Measurements from ENCODE around the gene LPP. TPM values are rescaled to one million over a fixed set of nuclear protein-coding genes. Genes with fewer than 3 reads are reported as not detected.

Gene LPP
- total RNA-seq, 1 donor from 2014 or later, result 93.9 TPM

- TF ChIP-seq, protein P1, sequence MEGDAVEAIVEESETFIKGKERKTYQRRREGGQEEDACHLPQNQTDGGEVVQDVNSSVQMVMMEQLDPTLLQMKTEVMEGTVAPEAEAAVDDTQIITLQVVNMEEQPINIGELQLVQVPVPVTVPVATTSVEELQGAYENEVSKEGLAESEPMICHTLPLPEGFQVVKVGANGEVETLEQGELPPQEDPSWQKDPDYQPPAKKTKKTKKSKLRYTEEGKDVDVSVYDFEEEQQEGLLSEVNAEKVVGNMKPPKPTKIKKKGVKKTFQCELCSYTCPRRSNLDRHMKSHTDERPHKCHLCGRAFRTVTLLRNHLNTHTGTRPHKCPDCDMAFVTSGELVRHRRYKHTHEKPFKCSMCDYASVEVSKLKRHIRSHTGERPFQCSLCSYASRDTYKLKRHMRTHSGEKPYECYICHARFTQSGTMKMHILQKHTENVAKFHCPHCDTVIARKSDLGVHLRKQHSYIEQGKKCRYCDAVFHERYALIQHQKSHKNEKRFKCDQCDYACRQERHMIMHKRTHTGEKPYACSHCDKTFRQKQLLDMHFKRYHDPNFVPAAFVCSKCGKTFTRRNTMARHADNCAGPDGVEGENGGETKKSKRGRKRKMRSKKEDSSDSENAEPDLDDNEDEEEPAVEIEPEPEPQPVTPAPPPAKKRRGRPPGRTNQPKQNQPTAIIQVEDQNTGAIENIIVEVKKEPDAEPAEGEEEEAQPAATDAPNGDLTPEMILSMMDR (conservative IDR thresholded peaks at IDR 0.05; ENCODE audit: low read depth, low read length), result no peak
- DNase-seq (ENCODE audit: low read depth), result no peak
- no peak overlapping the region for H3K4me3 ChIP-seq (ENCODE audit: low read depth, low read length)
Measured at GRCh38 chr3:188559072-188559429, 405.1 kb downstream of the LPP start.

DNA sequence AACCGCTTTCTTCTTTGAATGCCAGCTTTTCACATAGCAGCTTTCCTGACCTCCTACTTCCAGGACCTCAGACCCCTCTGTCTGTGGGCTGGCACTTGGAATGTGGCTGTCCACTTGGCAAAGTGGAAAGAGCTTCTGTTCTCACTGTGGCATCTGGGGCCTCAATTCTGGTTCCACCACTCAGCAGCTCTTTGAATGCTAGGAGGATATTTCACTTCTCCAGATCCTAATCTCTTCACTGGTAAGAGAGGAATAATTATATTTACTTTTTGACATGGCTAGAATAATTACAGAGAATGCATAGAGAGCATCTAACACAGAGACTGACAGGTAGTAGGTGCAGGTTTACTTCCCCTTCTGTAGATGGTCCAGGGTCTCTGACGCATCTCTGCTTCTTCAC lies 405.9 kb downstream of the LPP start:
- TF ChIP-seq, protein P1 (conservative IDR thresholded peaks at IDR 0.05; ENCODE audit: low read depth, low read length), result no peak
- H3K4me3 ChIP-seq (ENCODE audit: low read depth, low read length), result no peak overlapping the region
- DNase-seq (ENCODE audit: low read depth), result no peak

GRCh38 chr3:188562144-188562543 lies 408.2 kb downstream of the LPP start:
- TF ChIP-seq, protein P1 (conservative IDR thresholded peaks at IDR 0.05; ENCODE audit: low read depth, low read length), result no peak
- no peak for DNase-seq (ENCODE audit: low read depth)
- no peak overlapping the region for H3K4me3 ChIP-seq (ENCODE audit: low read depth, low read length)

DNA sequence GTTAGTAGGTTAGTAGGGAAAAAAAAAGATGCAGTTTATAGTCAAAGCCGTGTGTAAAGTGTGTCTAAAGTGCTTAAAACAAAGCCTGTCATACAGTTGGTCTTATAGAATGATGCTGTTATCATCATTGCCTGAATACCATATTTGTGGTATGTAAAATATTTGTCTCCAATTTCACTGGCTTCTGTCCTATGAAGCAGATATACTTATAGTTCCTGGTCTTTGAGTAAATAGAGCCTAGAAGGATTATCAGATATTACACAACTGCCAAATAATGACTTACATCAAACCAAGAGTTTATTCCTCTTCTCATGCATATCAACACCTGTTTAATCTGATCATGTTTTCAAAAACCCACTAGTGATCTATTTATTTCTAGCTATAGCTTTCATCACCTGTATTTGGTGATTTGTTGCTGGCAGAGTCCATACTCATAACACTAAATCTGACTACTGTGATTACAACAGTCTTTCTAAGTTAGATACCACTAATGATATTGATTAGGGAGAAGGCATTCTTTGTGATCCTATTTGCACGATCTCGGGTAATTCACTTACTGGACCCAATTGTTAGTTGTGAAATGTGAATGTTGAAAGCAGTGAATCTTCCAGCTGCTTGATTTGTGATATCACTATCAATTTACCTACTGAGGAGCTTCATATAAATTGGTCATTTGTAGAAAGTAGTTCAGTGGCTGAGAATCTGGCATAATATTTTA lies 413.7 kb downstream of the LPP start:
- TF ChIP-seq, protein P1 (conservative IDR thresholded peaks at IDR 0.05; ENCODE audit: low read depth, low read length), result no peak
- no peak overlapping the region for H3K4me3 ChIP-seq (ENCODE audit: low read depth, low read length)
- no peak for DNase-seq (ENCODE audit: low read depth)

GRCh38 chr3:188568736-188569135 lies 414.8 kb downstream of the LPP start:
- no peak overlapping the region for H3K4me3 ChIP-seq (ENCODE audit: low read depth, low read length)
- DNase-seq (ENCODE audit: low read depth), result no peak
- TF ChIP-seq, protein P1 (conservative IDR thresholded peaks at IDR 0.05; ENCODE audit: low read depth, low read length), result no peak

DNA sequence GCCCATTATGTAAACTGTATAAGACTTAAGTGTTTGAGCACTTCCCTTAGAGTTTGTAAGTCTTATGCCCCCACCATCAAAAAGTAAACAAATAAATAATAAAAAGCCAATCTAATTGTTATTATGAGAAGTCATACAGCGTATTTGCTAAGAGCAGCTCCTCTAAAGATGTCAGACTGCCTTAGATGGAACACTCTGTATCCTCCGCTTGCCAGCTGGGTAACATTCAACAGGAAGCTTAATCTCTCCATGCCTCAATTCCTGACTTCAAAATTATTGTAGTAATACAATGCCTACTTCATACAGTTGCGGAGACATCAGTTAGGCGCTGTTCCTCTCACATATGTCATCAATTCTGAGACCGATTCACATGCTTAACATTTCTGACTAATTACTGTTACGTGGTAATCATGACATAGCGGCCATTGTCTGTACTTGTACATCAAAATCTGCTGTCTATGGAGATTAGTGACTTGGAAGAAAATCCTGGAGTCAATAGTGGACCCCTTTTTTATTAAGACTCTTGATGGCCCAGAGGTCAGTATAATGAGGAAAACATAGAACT lies 417.7 kb downstream of the LPP start:
- no peak for DNase-seq (ENCODE audit: low read depth)
- H3K4me3 ChIP-seq (ENCODE audit: low read depth, low read length), result no peak overlapping the region
- TF ChIP-seq, protein P1 (conservative IDR thresholded peaks at IDR 0.05; ENCODE audit: low read depth, low read length), result no peak
